Nephron progenitor cell (in vitro differentiated cells): ENCODE measurements around the gene USP4.
"Not testable (repeated sequence)": the region's sequence is repeated elsewhere in the genome, so short reads cannot be mapped to it uniquely, and the experiment has no call there.

Experiments
- DNase-seq: peaks from one replicate; pipeline ENCODE4 v3.0.0; 2021
- H3K27ac Mint-ChIP-seq: 2 replicates; pipeline ENCODE4 v1.8.0; 2021; ENCODE audit warnings: mild to moderate bottlenecking, moderate library complexity, mixed read lengths
- H3K27me3 Mint-ChIP-seq: 2 replicates; pipeline ENCODE4 v1.8.0; 2021; ENCODE audit warnings: mild to moderate bottlenecking, low read depth, mixed read lengths; ENCODE audit not compliant: poor library complexity
- H3K36me3 Mint-ChIP-seq: 2 replicates; pipeline ENCODE4 v1.8.0; 2021; ENCODE audit warnings: low read depth, mixed read lengths
- H3K4me1 Mint-ChIP-seq: 2 replicates; pipeline ENCODE4 v1.8.0; 2021; ENCODE audit warnings: mixed read lengths
- H3K4me3 Mint-ChIP-seq: 2 replicates; pipeline ENCODE4 v1.8.0; 2021; ENCODE audit warnings: mild to moderate bottlenecking, moderate library complexity, mixed read lengths
- H3K9me3 Mint-ChIP-seq: 2 replicates; pipeline ENCODE4 v1.8.0; 2021; ENCODE audit warnings: mild to moderate bottlenecking, moderate library complexity, mixed read lengths
- TF ChIP-seq, protein P1 (sequence below): fragments of 200-600 bp; sonication (generic); IDR thresholded peaks from 2 replicates; pipeline ENCODE4 v1.5.0; 2021; ENCODE audit warnings: antibody characterized with exemption

Gene USP4

DNA sequence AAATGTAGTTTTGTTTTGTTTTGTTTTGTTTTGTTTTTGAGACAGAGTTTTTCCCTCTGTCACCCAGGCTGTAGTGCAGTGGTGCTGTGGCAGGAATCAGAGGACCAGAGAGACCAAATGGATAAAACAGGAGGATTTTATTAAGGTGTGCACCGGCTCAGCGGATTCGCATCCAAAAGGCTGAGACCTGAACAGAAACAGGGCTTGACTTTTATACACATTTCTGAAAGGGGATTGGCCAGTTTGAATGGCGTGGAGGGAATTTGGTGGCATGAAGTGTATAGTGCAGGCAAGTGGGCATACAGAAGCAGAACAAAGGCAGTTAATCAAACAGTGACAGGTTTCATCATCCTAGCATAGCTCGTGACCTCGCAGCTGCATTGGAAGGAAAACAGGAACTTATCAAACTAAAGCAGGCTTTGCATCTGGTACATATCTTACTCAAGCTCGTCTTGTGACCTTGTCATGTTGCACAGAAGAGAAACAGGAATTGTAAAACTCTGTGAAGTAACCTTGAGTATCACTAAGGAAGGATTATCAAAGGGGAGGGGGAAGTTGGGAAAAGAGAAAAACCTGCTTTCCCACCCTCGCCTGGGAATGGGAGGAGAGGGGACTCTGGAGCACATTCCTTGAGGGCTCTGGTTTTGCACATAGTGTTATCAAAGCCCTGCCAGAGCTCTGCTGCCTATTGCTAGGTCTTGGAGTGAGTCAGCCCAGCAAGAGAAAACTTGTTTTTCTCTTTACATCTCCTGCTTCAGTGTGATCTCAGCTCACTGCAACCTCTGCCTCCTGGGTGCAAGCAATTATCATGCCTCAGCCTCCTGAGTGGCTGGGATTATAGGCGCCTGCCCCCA is 101.4 kb downstream of the USP4 start:
- H3K9me3 Mint-ChIP-seq: peaks cover 37% of the 10 kb centered on the region
- H3K4me1 Mint-ChIP-seq: no peaks in the 10 kb centered on the region
- peaks cover 13% of the 10 kb centered on the region for H3K27me3 Mint-ChIP-seq
- TF ChIP-seq, protein P1, sequence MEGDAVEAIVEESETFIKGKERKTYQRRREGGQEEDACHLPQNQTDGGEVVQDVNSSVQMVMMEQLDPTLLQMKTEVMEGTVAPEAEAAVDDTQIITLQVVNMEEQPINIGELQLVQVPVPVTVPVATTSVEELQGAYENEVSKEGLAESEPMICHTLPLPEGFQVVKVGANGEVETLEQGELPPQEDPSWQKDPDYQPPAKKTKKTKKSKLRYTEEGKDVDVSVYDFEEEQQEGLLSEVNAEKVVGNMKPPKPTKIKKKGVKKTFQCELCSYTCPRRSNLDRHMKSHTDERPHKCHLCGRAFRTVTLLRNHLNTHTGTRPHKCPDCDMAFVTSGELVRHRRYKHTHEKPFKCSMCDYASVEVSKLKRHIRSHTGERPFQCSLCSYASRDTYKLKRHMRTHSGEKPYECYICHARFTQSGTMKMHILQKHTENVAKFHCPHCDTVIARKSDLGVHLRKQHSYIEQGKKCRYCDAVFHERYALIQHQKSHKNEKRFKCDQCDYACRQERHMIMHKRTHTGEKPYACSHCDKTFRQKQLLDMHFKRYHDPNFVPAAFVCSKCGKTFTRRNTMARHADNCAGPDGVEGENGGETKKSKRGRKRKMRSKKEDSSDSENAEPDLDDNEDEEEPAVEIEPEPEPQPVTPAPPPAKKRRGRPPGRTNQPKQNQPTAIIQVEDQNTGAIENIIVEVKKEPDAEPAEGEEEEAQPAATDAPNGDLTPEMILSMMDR: no peak
- DNase-seq: no peak
- H3K27ac Mint-ChIP-seq: no peak overlapping the region
- no peak overlapping the region for H3K4me3 Mint-ChIP-seq
- H3K36me3 Mint-ChIP-seq: no peaks in the 10 kb centered on the region

DNA sequence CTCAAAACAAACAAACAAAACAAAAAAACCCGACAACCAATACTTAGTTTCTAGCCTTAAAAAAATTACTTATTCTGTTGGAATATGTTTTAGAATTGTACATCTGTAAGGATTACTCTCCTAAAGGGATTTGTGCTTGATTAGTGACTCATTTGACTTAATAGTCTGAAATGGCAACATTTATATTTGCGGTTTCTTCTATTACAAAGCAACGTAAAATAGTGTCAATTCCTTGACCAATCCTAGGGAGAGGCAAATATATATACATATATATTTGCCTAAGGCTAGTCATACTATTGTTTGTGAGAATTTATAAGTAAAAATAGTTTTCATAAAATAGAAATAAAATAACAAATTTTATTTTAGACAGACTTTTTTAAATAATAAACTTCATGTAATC is 102.5 kb downstream of the USP4 start:
- Mint-ChIP-seq H3K4me3 (no peak overlapping the region), H3K27ac (no peak overlapping the region), H3K27me3 (peaks cover 11% of the 10 kb centered on the region), H3K4me1 (no peaks in the 10 kb centered on the region), H3K36me3 (peaks cover 4% of the 10 kb centered on the region), H3K9me3 (peaks cover 49% of the 10 kb centered on the region)
- DNase-seq: no peak
- TF ChIP-seq, protein P1: no peak

DNA sequence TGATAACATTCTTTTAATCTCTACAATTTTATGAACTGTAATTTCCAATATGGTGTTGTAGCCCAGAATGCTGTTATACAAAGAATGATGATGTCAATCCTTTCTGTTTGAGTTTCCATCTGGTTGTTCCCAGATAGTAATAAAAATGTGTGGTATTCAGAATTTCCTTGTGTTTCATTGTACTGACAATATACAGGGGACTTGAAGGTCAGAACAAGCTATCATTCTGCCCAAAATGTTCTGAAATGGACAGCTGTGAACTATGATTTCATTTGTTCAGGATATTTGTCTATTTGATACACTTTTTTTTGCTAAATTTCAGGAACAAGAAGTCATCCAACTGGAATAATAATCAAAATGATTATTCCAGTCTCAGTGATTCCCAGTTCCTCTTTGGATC is 103.6 kb downstream of the USP4 start:
- H3K4me1 Mint-ChIP-seq: no peaks in the 10 kb centered on the region
- H3K36me3 Mint-ChIP-seq: peaks cover 4% of the 10 kb centered on the region
- no peak overlapping the region for H3K4me3 Mint-ChIP-seq
- no peak overlapping the region for H3K27ac Mint-ChIP-seq
- TF ChIP-seq, protein P1: no peak
- no peak for DNase-seq
- peaks cover 59% of the 10 kb centered on the region for H3K9me3 Mint-ChIP-seq
- H3K27me3 Mint-ChIP-seq: peaks cover 11% of the 10 kb centered on the region

DNA sequence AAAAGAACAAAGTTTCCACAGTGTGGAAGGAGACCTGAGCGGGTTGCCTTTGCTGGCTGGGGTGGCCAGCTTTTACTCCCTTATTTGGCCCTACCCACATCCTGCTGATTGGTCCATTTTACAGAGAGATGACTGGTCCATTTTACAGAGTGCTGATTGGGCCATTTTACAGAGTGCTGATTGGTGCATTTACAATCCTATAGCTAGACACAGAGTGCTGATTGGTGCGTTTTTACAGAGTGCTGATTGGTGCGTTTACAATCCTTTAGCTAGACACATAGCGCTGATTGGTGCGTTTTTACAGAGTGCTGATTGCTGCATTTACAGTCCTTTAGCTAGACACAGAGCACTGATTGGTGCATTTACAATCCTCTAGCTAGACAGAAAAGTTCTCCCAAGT is 111.0 kb downstream of the USP4 start:
- Mint-ChIP-seq H3K27me3 (peaks cover 12% of the 10 kb centered on the region), H3K9me3 (peaks cover 79% of the 10 kb centered on the region)
- DNase-seq, H3K4me3 Mint-ChIP-seq, H3K4me1 Mint-ChIP-seq, H3K27ac Mint-ChIP-seq, H3K36me3 Mint-ChIP-seq: not testable (repeated sequence)
